HG03066 (cell line): ENCODE data around the gene RNF130.
"Not testable (repeated sequence)": the region's sequence is repeated elsewhere in the genome, so short reads cannot be mapped to it uniquely, and the experiment has no call there.

Experiments used
- ATAC-seq: cut with Tn5 transposase; IDR thresholded peaks from one replicate; pipeline ENCODE4 v1.9.1; 2021; ENCODE audit warnings: low read depth; ENCODE audit not compliant: unreplicated experiment

The RNF130 gene

DNA sequence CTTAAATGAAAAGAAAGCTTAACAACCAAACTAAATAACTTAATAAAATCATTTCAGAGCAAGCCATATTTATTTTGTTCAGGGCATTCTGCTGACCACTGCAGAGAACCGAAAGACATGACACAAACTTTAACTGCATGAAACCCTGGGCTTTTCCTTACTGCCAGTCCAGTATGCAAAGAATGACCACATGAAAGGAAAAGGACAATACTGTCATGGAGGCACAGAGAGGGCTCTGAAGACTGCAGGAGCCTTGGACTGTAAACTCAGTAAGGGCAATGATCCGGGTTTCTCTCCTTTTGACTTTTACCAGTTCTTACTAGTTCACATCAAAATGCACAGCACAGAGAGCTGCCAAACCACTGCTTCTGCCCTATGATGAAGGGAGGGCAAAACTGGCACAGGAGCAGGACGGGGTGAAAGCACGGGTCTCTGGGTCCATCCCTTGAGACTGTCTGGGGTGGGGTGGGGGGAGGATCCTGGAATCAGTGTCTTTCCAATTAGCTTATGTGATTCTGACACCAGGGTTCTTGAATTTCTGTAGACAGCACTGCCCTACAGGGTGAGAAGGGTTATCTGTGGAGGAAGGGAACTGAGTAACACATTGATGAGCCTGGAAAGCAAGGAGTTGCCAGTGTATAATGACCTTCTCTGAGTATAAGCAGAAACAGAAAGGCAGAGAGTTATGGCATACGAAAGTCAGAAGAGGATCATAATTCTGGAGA is 44.7 kb downstream of the RNF130 start:
- ATAC-seq = no peak

DNA sequence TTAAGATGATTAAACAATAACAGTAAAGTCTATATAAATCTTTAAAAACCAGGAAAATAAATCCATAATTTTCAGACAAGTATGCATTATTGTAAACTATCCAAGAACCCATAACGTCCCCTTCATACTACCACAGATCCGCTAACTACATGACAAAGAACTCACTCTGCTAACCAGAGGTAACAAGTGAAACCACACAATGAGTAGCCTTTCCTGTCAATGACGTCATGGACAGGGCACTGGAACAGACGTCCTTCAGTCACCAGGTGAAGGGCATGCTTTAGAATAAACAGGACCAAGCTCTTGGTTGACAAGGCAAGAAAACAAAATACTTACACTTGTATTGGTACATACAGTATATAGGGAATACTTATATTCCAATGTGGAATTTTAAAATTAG is 45.2 kb downstream of the RNF130 start:
- ATAC-seq = no peak

DNA sequence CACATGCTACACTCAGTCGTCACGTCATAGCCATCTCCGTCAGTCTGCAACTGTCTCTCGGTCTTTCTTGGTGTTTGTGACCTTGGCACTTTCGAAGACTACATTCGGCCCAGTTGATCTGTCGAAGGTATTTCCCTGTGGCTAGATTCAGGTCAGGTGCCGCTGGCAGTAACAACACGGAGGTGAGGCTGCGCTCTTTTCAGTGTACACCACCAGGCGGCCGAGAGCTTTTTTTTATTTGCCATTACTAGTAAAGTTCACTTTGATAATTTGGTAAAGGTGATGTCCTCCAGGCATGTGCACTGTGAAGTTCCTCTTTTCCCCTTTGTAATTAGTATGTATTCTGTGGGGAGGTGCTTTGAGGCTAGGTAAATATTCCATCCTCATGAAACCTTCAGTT is 49.7 kb downstream of the RNF130 start:
- ATAC-seq = no peak

DNA sequence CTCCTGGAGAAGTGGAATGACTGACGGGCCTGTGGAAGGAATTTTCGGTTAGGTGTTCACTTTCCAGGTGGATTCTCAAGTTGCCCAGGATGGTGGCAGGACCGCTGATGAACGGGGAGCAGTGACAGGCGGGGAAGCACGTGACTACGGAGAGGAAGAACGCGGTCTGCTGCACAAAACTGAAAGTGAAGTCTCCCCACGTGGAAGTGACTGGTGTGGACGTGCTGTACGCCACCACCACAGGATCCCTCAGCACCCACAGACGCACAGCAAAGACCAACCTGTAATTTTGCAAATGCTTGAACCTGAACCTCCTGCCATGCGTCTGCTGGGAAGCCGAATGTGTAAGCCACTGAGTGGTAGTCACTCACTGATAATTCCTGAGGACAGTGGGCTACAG is 51.4 kb downstream of the RNF130 start:
- ATAC-seq = no peak

DNA sequence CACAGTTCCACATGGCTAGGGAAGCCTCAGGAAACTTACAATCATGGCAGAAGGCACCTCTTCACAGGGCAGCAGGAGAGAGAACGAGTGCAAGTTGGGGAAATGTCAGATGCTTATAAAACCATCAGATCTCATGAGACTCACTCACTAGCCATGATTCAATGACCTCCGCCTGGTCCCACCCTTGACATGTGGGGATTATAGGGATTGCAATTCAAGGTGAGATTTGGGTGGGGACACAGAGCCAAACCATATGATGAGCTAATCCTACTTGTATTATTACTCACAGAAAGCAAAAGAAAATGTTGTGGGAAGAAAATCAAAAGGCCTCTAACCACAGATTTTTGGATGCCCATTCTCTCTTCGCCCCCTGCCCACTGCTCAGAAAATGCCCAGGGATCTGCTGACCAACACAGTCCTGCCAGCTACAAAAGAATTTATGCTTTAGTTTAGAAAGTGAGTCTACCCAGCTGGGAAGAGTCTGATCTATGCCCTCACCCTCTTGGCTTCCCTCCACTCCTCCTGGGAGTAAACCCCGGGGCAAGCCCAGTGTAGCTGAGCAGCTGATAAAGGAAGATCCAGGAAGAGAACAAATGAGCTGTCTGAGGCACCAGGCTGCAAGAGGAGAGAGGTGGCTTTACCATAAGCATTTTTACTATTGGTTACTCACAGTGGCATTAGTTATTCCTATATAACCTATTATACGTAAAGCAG is 53.1 kb downstream of the RNF130 start:
- ATAC-seq = no peak

DNA sequence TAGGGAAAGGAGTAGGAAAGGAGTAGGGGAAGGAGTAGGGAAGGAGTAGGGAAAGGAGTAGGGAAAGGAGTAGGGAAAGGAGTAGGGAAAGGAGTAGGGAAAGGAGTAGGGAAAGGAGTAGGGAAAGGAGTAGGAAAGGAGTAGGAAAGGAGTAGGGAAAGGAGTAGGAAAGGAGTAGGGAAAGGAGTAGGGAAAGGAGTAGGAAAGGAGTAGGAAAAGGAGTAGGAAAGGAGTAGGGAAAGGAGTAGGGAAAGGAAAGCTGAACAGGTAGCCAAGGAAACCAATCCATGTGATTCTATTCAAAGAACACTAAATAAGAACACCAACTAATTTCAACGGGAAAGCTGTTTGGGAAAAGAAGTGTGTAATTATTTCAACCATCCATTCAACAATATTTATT is 56.0 kb downstream of the RNF130 start:
- ATAC-seq = not testable (repeated sequence)

DNA sequence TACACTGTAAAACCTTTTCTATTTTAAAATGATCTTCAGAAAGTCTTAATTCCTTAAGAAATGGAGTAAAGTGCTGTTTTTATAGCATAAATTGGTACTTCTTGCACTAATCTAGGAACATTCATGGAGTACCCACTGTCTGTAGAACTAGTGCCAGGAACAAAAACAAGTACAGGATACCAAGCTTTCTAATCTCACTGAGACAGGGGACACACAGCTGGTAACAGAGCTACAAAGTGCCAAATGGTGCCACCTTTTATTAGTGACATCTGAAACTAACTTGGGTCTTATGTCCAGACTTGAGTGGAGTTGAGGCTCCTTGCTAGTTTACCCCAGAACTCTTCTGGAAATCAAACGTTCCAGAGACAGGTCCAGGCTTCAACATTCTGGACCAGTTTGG is 57.9 kb downstream of the RNF130 start:
- ATAC-seq = no peak

DNA sequence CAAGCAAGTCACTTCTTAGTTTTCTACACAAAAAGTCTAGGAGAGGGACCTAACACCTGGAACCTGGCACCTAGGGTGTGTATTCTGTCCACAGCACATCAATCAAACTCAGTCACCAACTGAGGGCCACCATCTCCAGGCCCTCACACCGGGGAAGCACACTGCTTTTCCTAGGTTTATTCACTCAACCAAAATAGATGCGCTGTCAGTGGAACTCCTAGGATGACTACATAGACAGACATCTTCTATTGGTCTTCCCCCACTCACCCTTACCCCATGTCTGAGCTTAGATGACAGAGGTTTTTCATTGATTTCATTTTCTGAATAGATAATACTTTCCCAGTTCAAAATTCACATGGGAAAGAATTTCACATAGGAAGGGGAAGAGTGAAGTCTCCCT is 59.2 kb downstream of the RNF130 start:
- no peak for ATAC-seq

DNA sequence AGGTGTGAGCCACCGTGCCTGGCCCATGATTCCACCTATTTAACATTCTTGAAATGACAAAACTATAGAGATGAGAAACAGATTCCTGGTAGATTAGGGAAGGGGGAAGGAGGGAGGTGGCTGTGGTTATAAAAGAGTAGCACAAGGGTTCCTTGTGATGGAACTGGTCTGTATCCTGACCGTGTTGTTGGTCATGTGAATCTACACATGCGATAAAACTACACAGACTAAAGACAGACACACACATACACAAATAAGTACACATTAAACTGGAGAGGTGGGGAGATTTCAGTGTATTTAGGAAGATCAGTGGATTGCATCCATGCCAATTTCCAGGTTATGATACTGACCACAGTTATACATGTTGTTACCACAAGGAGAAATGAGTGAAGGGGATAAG is 60.9 kb downstream of the RNF130 start:
- ATAC-seq = no peak

DNA sequence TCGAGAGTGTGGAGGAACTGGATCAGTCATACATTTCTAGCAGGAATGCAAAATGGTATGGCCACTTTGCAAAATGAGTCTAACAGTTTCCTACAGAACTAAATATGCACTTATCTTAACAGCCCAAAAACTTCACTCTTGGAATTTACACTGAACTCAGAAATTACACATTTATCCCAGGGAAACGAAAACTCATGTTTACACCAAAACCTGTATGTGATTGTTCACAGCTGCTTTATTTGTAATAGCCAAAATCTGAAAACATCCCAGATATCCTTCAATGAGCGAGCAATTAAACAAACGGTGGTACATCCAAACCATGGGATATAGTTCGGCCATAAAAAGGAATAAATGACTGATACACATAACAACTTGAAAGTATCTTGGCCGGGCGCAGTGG is 62.0 kb downstream of the RNF130 start:
- ATAC-seq = no peak

DNA sequence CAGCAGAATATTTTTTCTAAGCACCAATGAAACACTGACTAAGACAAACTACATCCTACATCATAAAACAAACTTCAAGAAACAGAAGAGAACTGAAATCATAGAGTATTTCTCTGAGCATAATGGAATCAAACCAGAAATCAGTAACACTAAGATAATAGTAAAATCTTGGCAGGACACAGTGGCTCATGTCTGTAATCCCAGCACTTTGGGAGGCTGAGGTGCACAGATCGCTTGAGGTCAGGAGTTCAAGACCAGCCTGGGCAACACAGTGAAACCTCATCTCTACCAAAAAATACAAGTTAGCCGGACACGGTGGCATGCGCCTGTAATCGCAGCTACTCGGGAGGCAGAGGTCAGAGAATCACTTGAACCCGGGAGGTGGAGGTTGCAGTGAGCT is 63.1 kb downstream of the RNF130 start:
- ATAC-seq = no peak

DNA sequence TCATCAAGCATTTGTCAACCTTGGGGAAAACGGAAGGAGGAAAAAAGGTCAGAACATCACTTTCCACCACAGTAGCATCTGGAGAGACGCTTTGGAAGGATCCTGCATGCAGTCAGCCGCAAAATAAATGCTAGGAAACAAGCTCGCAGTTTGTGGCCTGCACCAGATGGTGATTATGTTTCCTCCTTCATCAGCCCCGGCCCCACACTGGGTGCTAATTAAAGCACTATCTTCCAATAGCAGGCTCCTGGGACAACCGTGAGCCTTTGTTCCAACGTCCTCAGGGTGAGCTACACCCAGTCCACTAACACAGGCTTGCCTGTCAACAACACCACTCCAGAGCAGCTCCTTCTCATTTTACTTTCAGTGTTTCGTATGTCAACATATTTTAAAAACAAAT is 64.0 kb downstream of the RNF130 start:
- no peak for ATAC-seq

DNA sequence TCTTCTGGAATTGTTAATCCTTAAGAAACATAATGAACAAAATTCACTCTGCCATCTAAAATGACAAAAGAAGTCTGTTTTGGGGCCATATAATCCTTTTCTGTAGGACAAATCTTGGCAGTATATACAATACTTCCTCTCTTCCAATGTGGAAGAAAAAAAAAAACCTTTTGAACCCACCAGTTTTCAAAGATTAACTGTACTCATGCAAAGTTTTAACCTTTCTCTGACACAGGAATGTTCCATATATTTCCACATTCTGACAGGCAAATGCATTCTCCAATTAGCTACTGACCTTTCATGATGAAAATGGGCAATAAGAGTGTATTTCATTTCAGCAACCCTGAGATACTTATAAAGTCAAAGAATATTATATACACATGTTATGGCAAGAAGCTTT is 65.4 kb downstream of the RNF130 start:
- no peak for ATAC-seq

DNA sequence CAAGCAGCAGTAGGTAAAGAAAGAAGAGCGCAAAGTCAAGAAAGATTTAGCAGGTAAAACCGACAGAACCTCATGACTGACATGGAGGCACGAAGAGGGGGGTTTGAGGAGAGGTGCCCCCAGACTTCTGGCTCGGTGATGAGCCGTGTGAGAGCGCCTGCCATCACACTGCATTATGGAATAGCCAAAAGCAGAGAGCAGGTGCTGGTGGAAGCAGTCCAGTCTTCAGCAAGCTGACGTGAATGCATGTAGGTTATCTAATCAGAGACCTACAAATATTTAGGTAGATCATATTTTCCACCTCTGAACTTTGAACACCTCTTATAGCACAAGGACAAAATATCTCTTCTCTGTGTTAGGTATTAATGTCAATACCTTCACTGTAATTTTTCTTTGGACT is 68.4 kb downstream of the RNF130 start:
- ATAC-seq = no peak

DNA sequence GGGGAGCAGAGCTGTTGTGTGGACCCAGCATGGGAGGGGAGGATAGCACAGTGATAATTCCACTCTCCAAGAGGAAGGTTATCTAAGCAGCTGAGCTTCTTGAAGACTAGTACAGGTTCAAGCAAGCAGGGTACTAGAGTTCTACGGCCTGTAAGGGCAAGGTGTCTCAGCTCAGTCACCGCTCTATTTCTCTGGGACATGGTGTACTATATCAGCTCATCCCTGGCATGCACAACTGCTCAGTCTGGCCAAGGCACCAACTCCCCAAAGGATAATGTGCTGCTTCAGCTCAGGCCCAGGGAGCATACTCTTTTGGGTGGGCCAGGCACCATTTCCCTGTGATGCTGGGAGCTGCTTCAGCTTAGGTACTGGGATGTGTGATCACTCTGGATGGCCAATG is 69.8 kb downstream of the RNF130 start:
- no peak for ATAC-seq

DNA sequence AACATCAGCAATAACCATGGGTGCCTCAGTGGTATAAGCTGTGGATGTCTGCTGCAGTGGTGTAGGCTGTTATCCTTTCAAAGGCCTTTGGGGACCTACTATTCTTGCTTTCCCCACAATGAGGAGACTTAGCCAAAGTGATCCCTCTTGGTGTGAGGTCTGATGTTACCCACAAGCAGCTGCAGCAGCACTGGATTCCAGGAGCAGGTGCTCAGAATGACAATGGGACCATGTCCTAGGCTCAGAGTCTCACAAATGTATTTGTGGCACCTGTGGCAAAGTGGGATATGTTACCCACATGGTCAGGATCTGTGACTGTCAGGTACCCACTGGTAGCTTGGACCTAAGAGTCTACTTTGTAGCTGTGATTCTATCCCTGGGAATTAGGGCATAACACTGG is 70.4 kb downstream of the RNF130 start:
- ATAC-seq = no peak

DNA sequence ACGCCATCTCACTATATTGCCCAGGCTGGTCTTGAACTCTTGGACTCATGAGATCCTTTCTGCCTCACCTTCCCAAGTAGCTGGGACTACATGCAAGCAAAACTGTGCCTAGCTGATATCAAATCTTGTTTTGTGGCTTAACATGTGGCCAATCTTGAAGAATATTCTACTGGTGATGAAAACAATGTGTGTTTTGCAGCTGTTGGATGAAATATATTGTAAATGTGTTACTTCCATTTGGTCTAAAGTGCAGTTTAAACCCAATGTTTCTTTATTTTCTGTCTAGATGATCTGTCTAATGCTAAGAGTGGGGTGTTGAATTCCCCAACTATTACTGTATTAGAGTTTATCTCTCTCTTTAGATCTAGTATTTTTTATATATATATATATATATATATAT is 73.1 kb downstream of the RNF130 start:
- no peak for ATAC-seq

DNA sequence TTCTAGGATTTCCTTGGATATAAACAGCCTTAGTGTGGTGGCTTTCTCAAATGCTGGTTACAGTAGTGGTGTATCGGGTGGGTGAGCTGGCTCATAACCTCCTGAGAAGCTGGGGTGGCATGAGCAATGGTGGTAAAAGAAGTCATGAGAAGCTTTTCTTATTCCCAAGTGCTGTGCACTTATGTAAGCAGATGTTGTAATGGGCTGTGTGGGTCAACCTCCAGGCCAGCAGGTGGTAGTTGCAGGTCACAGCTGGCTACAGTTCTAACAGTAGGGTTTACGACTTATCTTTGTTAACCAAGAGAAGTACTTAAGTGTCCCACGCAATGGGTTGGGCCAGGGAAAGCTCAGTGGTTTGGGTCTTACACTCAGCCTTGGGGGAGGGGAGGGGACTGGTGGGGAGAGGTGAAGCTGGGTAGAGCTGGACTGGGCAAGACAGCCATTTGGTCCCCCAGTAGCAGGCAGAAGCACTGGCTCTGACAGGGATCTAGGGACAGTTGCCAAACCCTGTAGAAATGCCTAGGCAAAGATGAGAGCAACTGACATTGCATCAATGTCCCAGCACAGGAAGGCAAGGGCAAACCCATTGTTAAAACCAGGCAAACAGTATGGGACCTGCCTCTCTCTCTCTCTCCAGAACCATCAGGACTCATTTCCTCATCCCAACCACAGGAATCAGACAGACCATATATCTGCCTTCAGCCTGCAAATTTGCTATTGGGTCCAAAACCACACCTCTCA is 76.8 kb downstream of the RNF130 start:
- no peak for ATAC-seq

DNA sequence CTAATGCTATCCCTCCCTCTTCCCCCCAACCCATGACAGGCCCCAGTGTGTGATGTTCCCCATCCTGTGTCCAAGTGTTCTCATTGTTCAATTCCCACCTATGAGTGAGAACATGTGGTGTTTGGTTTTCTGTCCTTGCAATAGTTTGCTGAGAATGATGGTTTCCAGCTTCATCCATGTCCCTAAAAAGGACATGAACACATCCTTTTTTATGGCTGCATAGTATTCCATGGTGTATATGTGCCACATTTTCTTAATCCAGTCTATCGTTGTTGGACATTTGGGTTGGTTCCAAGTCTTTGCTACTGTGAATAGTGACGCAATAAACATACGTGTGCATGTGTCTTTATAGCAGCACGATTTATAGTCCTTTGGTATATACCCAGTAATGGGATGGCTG is 78.7 kb downstream of the RNF130 start:
- ATAC-seq = not testable (repeated sequence)

DNA sequence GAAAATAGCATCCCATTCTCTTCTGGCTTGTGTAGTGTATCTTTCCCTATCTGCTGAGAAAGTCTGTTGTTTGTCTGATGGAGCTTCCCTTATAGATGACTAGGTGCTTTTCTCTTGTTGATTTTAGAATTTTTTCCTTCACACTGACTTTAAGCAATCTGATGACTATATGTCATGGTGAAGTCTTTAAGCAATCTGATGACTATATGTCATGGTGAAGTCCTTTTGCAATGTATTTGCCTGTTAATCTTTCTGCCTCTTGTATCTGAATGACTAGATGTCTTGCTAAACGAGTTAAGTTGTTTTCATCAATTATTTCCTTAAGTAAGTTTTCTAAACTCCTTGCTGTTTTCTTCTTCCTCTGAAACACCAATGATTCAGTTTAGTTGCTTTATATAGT is 80.5 kb downstream of the RNF130 start:
- ATAC-seq = no peak

DNA sequence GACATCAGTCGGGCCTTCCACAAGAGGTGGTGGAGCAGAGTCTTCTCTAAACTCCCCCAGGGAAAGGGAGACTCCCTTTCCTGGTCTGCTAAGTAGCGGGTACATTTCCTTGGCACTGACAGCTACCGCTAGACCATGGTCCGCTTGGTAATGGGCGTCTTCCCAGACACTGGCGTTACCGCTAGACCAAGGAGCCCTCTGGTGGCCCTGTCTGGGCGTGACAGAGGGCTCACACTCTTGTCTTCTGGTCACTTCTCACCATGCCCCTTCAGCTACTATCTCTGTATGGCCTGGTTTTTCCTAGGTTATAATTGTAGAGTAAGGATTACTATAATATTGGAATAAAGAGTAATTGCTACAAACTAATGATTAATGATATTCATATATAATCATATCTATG is 81.0 kb downstream of the RNF130 start:
- not testable (repeated sequence) for ATAC-seq

DNA sequence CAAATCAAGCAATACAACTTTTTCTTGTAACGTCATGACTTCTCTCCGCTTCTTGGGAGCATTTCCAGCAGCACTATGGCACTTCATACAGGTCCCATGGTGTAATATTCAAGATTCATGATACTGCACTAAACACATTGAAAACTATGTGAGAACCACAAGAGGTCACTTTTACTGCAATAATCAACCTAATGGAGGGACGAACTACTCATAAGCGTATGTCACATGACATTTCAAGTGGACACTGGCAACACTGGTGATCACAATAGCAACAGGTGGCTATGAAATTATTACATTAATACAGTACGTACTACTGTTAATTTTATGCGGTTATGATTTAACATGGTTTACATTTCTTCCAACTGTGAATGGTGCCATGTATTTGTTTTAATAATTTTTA is 85.2 kb downstream of the RNF130 start:
- ATAC-seq = no peak
